HepG2 (cell line): ENCODE measurements around the gene PHTF1. TPM values are rescaled to one million over a fixed set of nuclear protein-coding genes. Genes with fewer than 3 reads are reported as not detected.

Source experiments
- DPF2 ChIP-seq: sonication (generic); formaldehyde crosslinking; IDR thresholded peaks from 2 replicates; pipeline ENCODE4 v1.4.0; 2020; ENCODE audit warnings: mild to moderate bottlenecking, low read depth, missing genetic modification reagents, borderline replicate concordance
- DR1 ChIP-seq: sonication (generic); formaldehyde crosslinking; IDR thresholded peaks from 2 replicates; pipeline ENCODE4 v1.8.0; 2021; ENCODE audit warnings: mild to moderate bottlenecking, missing genetic modification reagents, inconsistent platforms
- DZIP1 ChIP-seq: sonication (generic); formaldehyde crosslinking; IDR thresholded peaks from 2 replicates; pipeline ENCODE4 v1.5.0; 2020; ENCODE audit warnings: mild to moderate bottlenecking, missing genetic modification reagents
- HOXA3 ChIP-seq: sonication (generic); formaldehyde crosslinking; IDR thresholded peaks from 2 replicates; pipeline ENCODE4 v1.5.0; 2020; ENCODE audit warnings: missing genetic modification reagents
- MAFF ChIP-seq: IDR thresholded peaks from 2 replicates; pipeline ENCODE4 v1.6.1; 2011; ENCODE audit warnings: low read depth, low read length, improper control_type of control experiment
- MAFG ChIP-seq: sonication (generic); formaldehyde crosslinking; IDR thresholded peaks from 2 replicates; pipeline ENCODE4 v1.5.1; 2020; ENCODE audit warnings: mild to moderate bottlenecking, missing genetic modification reagents
- RBM39 ChIP-seq: fragments of 200-400 bp; formaldehyde crosslinking; IDR thresholded peaks from one replicate; pipeline ENCODE4 v1.6.1; 2018; ENCODE audit warnings: antibody characterized with exemption, mild to moderate bottlenecking, low read depth, low read length; ENCODE audit not compliant: poor library complexity, severe bottlenecking
- ZBTB21 ChIP-seq: sonication (generic); formaldehyde crosslinking; IDR thresholded peaks from 2 replicates; pipeline ENCODE4 v1.4.0; 2020; ENCODE audit warnings: missing genetic modification reagents
- ZNF10 ChIP-seq: sonication (generic); formaldehyde crosslinking; IDR thresholded peaks from 2 replicates; pipeline ENCODE4 v1.4.0; 2020; ENCODE audit warnings: mild to moderate bottlenecking, low read depth, missing genetic modification reagents, borderline replicate concordance
- ZNF143 ChIP-seq: sonication (generic); formaldehyde crosslinking; IDR thresholded peaks from 2 replicates; pipeline ENCODE4 v1.4.0; 2020; ENCODE audit warnings: missing genetic modification reagents
- ZNF350 ChIP-seq: sonication (generic); formaldehyde crosslinking; IDR thresholded peaks from 2 replicates; pipeline ENCODE4 v1.4.0; 2020; ENCODE audit warnings: mild to moderate bottlenecking, low read depth, missing genetic modification reagents, borderline replicate concordance
- ZNF605 ChIP-seq: sonication (generic); formaldehyde crosslinking; IDR thresholded peaks from 2 replicates; pipeline ENCODE4 v1.8.0; 2022; ENCODE audit warnings: mild to moderate bottlenecking, missing genetic modification reagents
- ZNF747 ChIP-seq: sonication (generic); formaldehyde crosslinking; IDR thresholded peaks from 2 replicates; pipeline ENCODE4 v1.8.1; 2023; ENCODE audit warnings: missing genetic modification reagents, mild to moderate bottlenecking, borderline replicate concordance
- ZNF790 ChIP-seq: sonication (generic); formaldehyde crosslinking; IDR thresholded peaks from 2 replicates; pipeline ENCODE4 v1.8.0; 2022; ENCODE audit warnings: missing genetic modification reagents, mild to moderate bottlenecking, borderline replicate concordance
- ZNF850 ChIP-seq: sonication (generic); formaldehyde crosslinking; conservative IDR thresholded peaks from 2 replicates; pipeline ENCODE4 v1.9.0; 2021; ENCODE audit warnings: mild to moderate bottlenecking, missing genetic modification reagents
- polyA plus RNA-seq, 8 experiments: library from polyadenylated mRNA; depleted of rRNA in 3 of 8; stranded (reverse) in 7 of 8; unstranded in 1 of 8; fragments of >200 nt; fragmentation: Illumina TruSeq in 4 of 8; extraction: Trizol in 4 of 8; gene quantifications; 2 replicates each; pipeline versions ENCODE4 v1.2.1 to v1.2.3, GENCODE V29; 2011 to 2016; ENCODE audit warnings: low read depth in 4 of 8, missing spikeins in 1 of 8, mixed read lengths in 1 of 8; ENCODE audit not compliant: insufficient read depth in 1 of 8
- total RNA-seq, 5 experiments: library from RNA; depleted of rRNA; stranded (reverse); fragments of >200 nt; fragmentation: Illumina TruSeq; extraction: Trizol; gene quantifications; 2 replicates each; pipeline ENCODE4 v1.2.3, GENCODE V29; 2016; ENCODE audit warnings: low read depth in 1 of 5
- TF ChIP-seq, protein P1 (sequence below): sonication (generic); formaldehyde crosslinking; IDR thresholded peaks from 2 replicates; pipeline ENCODE4 v1.4.0; 2020; ENCODE audit warnings: missing genetic modification reagents
- TF ChIP-seq, protein P2 (sequence below): sonication (generic); formaldehyde crosslinking; IDR thresholded peaks from 2 replicates; pipeline ENCODE4 v1.4.0; 2020; ENCODE audit warnings: missing genetic modification reagents, borderline replicate concordance
- TF ChIP-seq, protein P3 (sequence below): sonication (generic); formaldehyde crosslinking; IDR thresholded peaks from 2 replicates; pipeline ENCODE4 v1.4.0; 2020; ENCODE audit warnings: low read depth, missing genetic modification reagents

PHTF1 gene
- total and polyA plus RNA-seq, 2 of the 13 experiments (the other 11 are each of a cell fraction or from before 2014, with no cell fraction given), result 5.0 to 19.7 TPM

GRCh38 chr1:113759333-113760101, at the start of gene PHTF1 (continued):
- TF ChIP-seq DR1 (peak; percentile 43; the same call in 1 of the 2 replicates), RBM39 (no peak), ZBTB21 (CRISPR knock-in tag) (no peak), ZNF143 (no peak), MAFG (no peak), ZNF350 (peak; percentile 77; the same call in 1 of the 2 replicates), HOXA3 (CRISPR knock-in tag) (peak; percentile 27; the same call in 1 of the 2 replicates), MAFF (no peak), ZNF10 (no peak), ZNF605 (CRISPR knock-in tag) (peak; percentile 72), ZNF790 (CRISPR knock-in tag) (no peak), DZIP1 (CRISPR knock-in tag) (no peak), ZNF850 (CRISPR knock-in tag) (0 out of 2 replicates have a peak, but pooled peaks have one; percentile 43), ZNF747 (CRISPR knock-in tag) (no peak), DPF2 (CRISPR knock-in tag) (no peak)
- TF ChIP-seq, protein P1, sequence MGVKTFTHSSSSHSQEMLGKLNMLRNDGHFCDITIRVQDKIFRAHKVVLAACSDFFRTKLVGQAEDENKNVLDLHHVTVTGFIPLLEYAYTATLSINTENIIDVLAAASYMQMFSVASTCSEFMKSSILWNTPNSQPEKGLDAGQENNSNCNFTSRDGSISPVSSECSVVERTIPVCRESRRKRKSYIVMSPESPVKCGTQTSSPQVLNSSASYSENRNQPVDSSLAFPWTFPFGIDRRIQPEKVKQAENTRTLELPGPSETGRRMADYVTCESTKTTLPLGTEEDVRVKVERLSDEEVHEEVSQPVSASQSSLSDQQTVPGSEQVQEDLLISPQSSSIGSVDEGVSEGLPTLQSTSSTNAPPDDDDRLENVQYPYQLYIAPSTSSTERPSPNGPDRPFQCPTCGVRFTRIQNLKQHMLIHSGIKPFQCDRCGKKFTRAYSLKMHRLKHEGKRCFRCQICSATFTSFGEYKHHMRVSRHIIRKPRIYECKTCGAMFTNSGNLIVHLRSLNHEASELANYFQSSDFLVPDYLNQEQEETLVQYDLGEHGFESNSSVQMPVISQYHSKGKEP, result 0 out of 2 replicates have a peak, but pooled peaks have one; percentile 63
- TF ChIP-seq, protein P2, sequence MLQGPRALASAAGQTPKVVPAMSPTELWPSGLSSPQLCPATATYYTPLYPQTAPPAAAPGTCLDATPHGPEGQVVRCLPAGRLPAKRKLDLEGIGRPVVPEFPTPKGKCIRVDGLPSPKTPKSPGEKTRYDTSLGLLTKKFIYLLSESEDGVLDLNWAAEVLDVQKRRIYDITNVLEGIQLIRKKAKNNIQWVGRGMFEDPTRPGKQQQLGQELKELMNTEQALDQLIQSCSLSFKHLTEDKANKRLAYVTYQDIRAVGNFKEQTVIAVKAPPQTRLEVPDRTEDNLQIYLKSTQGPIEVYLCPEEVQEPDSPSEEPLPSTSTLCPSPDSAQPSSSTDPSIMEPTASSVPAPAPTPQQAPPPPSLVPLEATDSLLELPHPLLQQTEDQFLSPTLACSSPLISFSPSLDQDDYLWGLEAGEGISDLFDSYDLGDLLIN, result peak; percentile 73; the same call in 1 of the 2 replicates
- TF ChIP-seq, protein P3, sequence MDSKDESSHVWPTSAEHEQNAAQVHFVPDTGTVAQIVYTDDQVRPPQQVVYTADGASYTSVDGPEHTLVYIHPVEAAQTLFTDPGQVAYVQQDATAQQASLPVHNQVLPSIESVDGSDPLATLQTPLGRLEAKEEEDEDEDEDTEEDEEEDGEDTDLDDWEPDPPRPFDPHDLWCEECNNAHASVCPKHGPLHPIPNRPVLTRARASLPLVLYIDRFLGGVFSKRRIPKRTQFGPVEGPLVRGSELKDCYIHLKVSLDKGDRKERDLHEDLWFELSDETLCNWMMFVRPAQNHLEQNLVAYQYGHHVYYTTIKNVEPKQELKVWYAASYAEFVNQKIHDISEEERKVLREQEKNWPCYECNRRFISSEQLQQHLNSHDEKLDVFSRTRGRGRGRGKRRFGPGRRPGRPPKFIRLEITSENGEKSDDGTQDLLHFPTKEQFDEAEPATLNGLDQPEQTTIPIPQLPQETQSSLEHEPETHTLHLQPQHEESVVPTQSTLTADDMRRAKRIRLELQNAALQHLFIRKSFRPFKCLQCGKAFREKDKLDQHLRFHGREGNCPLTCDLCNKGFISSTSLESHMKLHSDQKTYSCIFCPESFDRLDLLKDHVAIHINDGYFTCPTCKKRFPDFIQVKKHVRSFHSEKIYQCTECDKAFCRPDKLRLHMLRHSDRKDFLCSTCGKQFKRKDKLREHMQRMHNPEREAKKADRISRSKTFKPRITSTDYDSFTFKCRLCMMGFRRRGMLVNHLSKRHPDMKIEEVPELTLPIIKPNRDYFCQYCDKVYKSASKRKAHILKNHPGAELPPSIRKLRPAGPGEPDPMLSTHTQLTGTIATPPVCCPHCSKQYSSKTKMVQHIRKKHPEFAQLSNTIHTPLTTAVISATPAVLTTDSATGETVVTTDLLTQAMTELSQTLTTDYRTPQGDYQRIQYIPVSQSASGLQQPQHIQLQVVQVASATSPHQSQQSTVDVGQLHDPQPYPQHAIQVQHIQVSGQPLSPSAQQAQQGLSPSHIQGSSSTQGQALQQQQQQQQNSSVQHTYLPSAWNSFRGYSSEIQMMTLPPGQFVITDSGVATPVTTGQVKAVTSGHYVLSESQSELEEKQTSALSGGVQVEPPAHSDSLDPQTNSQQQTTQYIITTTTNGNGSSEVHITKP, result no peak
